MCF 10A (cell line): ENCODE measurements around the gene ADAMTS18. TPM values are rescaled to one million over a fixed set of nuclear protein-coding genes. Genes with fewer than 3 reads are reported as not detected.

Experiments
- Bru-seq: library from RNA; stranded (reverse); fragments of 400-500 nt; gene quantifications from one replicate; lab custom pipeline; 2021; lab: Mats Ljungman, UMichigan
- BruChase-seq, 2 experiments: library from RNA; stranded (reverse); fragments of 400-500 nt; gene quantifications; one replicate each; lab custom pipeline; 2021; lab: Mats Ljungman, UMichigan
- BruUV-seq: library from RNA; stranded (reverse); fragments of 400-500 nt; replicated peaks from 2 replicates; lab custom pipeline; 2021; lab: Mats Ljungman, UMichigan
- CTCF ChIA-PET: fragments of 300-600 bp; sonication (Branson Sonifier 250); formaldehyde crosslinking; extraction: SDS; loops from one replicate; lab custom pipeline; 2021; ENCODE audit warnings: antibody characterized with exemption, inconsistent platforms; lab: Yijun Ruan, JAX
- POLR2A ChIA-PET: fragments of 300-600, 350-650 bp; sonication (Branson Sonifier 250); formaldehyde crosslinking; extraction: SDS; loops from one replicate; lab custom pipeline; 2020; ENCODE audit warnings: antibody characterized with exemption, inconsistent platforms; lab: Yijun Ruan, JAX
- DNase-seq: peaks from one replicate; pipeline ENCODE4 v3.0.0-alpha.2; 2018; ENCODE audit not compliant: unreplicated experiment
- H3K27ac Mint-ChIP-seq: one replicate; pipeline ENCODE4 v1.8.0; 2022; ENCODE audit warnings: mild to moderate bottlenecking, low read depth, mixed read lengths; ENCODE audit not compliant: unreplicated experiment
- H3K27me3 Mint-ChIP-seq: one replicate; pipeline ENCODE4 v1.8.0; 2022; ENCODE audit warnings: mixed read lengths; ENCODE audit not compliant: insufficient read depth, unreplicated experiment
- H3K36me3 Mint-ChIP-seq: one replicate; pipeline ENCODE4 v1.8.0; 2022; ENCODE audit warnings: mild to moderate bottlenecking, moderate library complexity, mixed read lengths; ENCODE audit not compliant: insufficient read depth, unreplicated experiment
- H3K4me1 Mint-ChIP-seq: one replicate; pipeline ENCODE4 v1.8.0; 2022; ENCODE audit warnings: mixed read lengths; ENCODE audit not compliant: insufficient read depth, unreplicated experiment
- H3K4me3 Mint-ChIP-seq: one replicate; pipeline ENCODE4 v1.8.0; 2022; ENCODE audit warnings: mild to moderate bottlenecking, moderate library complexity, mixed read lengths; ENCODE audit not compliant: unreplicated experiment
- H3K9me3 Mint-ChIP-seq: one replicate; pipeline ENCODE4 v1.8.0; 2022; ENCODE audit warnings: mixed read lengths; ENCODE audit not compliant: unreplicated experiment
- intact Hi-C: fragments of 100-400 bp; cut with micrococcal nuclease; formaldehyde crosslinking; loops from 2 replicates; pipeline ENCODE4 v1.14.1; 2022
- long read RNA-seq: library from polyadenylated mRNA; stranded (forward); transcript quantifications from one replicate; pipeline ENCODE4 v2.0.0, GENCODE V29; 2022
- total RNA-seq: library from RNA; stranded (reverse); gene quantifications from 2 replicates; pipeline ENCODE4 v1.2.3, GENCODE V29; 2022
- TF ChIP-seq, protein P1 (sequence below): fragments of 200-600 bp; IDR thresholded peaks from one replicate; pipeline ENCODE4 v1.8.0; 2022; ENCODE audit warnings: antibody characterized with exemption, mild to moderate bottlenecking; ENCODE audit not compliant: unreplicated experiment

The ADAMTS18 gene
- total RNA-seq = not detected in 2 replicates
- not detected for Bru-seq, nascent RNA
- not detected for BruChase-seq, experiment 1, labeled RNA remaining after a 6-hour chase
- BruChase-seq, experiment 2, labeled RNA remaining after a 2-hour chase = percentile 0 among the genes with signal in this experiment
- long read RNA-seq = 0 reads

DNA sequence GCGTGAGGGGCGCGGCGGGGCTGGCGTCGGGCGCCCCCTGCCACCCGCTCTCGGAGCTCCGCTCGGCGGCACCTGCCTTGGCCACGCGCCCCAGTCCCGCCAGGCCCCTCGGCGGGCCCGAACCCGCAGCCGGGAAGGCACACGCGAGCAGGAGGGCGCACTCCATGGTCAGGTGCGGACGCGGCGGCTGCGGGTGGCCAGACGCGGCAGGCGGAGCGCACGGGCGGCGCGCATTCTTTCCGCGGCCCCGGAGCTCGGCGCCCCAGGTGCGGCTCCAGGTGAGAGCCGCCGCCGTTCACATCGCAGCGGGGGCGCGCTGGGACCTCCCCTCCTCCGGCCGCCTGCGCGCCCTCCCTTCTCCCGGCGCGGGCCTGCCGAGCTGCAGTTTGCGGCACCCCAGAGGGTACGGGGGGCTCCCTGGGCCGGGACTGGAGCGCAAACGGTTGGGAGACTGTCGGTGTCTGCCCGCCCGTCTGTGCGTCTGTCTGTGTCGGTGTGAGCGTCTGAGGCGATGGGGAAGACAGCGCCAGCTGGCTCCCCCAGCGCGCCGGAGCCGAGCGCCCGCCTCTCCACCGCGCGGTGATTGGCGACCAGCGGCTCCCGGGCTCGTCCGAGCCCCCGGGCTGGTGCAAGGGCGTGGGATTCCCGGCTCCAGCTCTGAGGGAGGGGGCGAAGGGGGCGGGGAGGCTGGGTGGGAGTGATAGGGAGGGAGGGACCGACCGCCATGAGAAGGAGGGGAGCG, at the start of gene ADAMTS18:
ADAMTS18 (minus strand) TSS at position 505 of the 742 bp plus-strand sequence; CDS start at position 166, 339 bp downstream.
- intact Hi-C loops = loop anchor here (5.0 kb wide), 2 partner anchors 197 to 228 kb away; no protein-coding TSS in a partner anchor
- H3K27ac Mint-ChIP-seq = no peak within 1 kb of the TSS
- no peak for DNase-seq
- no peaks in the 10 kb centered on the region for H3K9me3 Mint-ChIP-seq
- ChIA-PET POLR2A (no interaction called here), CTCF (interaction anchor here (0.6 kb wide), 1 partner anchor 15 kb away, joined by 3 read pairs; no protein-coding TSS in a partner anchor)
- no peak within 1 kb of the TSS for H3K4me3 Mint-ChIP-seq
- BruUV-seq = no TSS peak
- no peaks in the 10 kb centered on the region for H3K36me3 Mint-ChIP-seq
- TF ChIP-seq, protein P1, sequence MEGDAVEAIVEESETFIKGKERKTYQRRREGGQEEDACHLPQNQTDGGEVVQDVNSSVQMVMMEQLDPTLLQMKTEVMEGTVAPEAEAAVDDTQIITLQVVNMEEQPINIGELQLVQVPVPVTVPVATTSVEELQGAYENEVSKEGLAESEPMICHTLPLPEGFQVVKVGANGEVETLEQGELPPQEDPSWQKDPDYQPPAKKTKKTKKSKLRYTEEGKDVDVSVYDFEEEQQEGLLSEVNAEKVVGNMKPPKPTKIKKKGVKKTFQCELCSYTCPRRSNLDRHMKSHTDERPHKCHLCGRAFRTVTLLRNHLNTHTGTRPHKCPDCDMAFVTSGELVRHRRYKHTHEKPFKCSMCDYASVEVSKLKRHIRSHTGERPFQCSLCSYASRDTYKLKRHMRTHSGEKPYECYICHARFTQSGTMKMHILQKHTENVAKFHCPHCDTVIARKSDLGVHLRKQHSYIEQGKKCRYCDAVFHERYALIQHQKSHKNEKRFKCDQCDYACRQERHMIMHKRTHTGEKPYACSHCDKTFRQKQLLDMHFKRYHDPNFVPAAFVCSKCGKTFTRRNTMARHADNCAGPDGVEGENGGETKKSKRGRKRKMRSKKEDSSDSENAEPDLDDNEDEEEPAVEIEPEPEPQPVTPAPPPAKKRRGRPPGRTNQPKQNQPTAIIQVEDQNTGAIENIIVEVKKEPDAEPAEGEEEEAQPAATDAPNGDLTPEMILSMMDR = no peak
- no peaks in the 10 kb centered on the region for H3K4me1 Mint-ChIP-seq
- peaks cover 81% of the 10 kb centered on the region for H3K27me3 Mint-ChIP-seq

- peaks cover 56% of the 10 kb centered on the region for H3K27me3 Mint-ChIP-seq
- intact Hi-C loops = no loop called here
- POLR2A ChIA-PET = no interaction called here
- no peaks in the 10 kb centered on the region for H3K9me3 Mint-ChIP-seq
- TF ChIP-seq, protein P1 = no peak
- no TSS peak for BruUV-seq
- no peaks in the 10 kb centered on the region for H3K36me3 Mint-ChIP-seq
- DNase-seq = no peak
- CTCF ChIA-PET = interaction anchor here (0.6 to 1.1 kb wide), 3 partner anchors 100 to 244 kb away, joined by 3 read pairs; no protein-coding TSS in a partner anchor
- no peak overlapping the region for H3K27ac Mint-ChIP-seq
- H3K4me1 Mint-ChIP-seq = no peaks in the 10 kb centered on the region
- no peak overlapping the region for H3K4me3 Mint-ChIP-seq
These were observed 46.0 kb upstream of the ADAMTS18 start for GRCh38 chr16:77480681-77481315.

- TF ChIP-seq, protein P1 = no peak
- no TSS peak for BruUV-seq
- no peaks in the 10 kb centered on the region for H3K9me3 Mint-ChIP-seq
- H3K27ac Mint-ChIP-seq = no peak overlapping the region
- DNase-seq = no peak
- intact Hi-C loops = no loop called here
- CTCF ChIA-PET = interaction anchor here (0.6 to 0.7 kb wide), 2 partner anchors 143 to 234 kb away, joined by 3 to 4 read pairs; no protein-coding TSS in a partner anchor
- POLR2A ChIA-PET = interaction anchor here (0.7 kb wide), 1 partner anchor 20 kb away, joined by 5 read pairs; no protein-coding TSS in a partner anchor
- no peaks in the 10 kb centered on the region for H3K36me3 Mint-ChIP-seq
- H3K4me3 Mint-ChIP-seq = no peak overlapping the region
- peaks cover 68% of the 10 kb centered on the region for H3K27me3 Mint-ChIP-seq
- no peaks in the 10 kb centered on the region for H3K4me1 Mint-ChIP-seq
These were observed 37.4 kb upstream of the ADAMTS18 start for GRCh38 chr16:77472262-77472661.

- H3K9me3 Mint-ChIP-seq = no peaks in the 10 kb centered on the region
- ChIA-PET POLR2A (no interaction called here), CTCF (no interaction called here)
- no peaks in the 10 kb centered on the region for H3K36me3 Mint-ChIP-seq
- H3K4me1 Mint-ChIP-seq = no peaks in the 10 kb centered on the region
- H3K4me3 Mint-ChIP-seq = no peak overlapping the region
- TF ChIP-seq, protein P1 = no peak
- no peak for DNase-seq
- H3K27ac Mint-ChIP-seq = no peak overlapping the region
- peaks cover 66% of the 10 kb centered on the region for H3K27me3 Mint-ChIP-seq
- intact Hi-C loops = no loop called here
- no TSS peak for BruUV-seq
These were observed 36.0 kb upstream of the ADAMTS18 start for GRCh38 chr16:77470851-77471250.
